HG02642 (cell line): ENCODE results near the gene PRKN.

Experiments used
- ATAC-seq: cut with Tn5 transposase; IDR thresholded peaks from one replicate; pipeline ENCODE4 v1.9.1; 2021; ENCODE audit warnings: mild to moderate bottlenecking; ENCODE audit not compliant: unreplicated experiment, poor library complexity

The PRKN gene

GRCh38 chr6:161407581-161407980 is 1320.0 kb downstream of the PRKN start:
- no peak for ATAC-seq

DNA sequence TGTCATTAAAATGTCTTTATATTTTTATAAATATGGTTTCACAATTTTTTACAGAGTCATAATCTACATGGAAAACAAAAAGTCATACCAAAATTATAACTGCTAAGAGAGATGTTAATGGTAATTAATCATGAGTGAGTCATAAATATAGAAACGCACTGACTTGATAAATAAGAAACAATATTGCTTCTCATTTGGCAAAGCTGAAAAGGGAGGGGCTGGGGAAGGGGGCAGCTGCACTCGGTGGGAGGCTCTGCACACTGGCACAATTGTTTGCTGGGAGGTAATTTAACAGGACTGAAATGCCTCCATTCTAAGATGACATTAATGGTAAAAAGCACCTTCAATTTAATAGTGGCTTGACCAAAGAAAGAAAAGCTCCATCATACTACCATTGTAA is 1320.5 kb downstream of the PRKN start:
- no peak for ATAC-seq

DNA sequence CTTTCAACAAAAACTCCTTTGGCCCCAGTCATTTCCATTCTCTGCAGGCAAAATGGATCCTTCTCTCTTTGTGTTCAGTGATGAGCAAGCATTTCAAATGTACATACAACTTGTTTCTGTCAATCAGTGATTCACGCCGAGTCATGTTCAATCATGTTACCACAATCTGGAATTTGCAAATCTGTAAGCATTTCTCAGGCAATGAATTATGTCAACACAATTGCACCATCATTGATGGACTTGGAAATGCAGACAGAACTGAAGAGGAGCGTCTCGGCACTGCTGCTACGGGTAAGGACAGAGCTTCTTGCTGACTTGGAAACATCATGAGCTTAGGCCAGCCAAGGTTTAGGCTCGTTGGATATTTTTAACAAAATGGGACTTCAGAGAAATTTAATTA is 1320.9 kb downstream of the PRKN start:
- ATAC-seq = no peak

GRCh38 chr6:161405418-161405817 is 1322.1 kb downstream of the PRKN start:
- ATAC-seq = no peak

DNA sequence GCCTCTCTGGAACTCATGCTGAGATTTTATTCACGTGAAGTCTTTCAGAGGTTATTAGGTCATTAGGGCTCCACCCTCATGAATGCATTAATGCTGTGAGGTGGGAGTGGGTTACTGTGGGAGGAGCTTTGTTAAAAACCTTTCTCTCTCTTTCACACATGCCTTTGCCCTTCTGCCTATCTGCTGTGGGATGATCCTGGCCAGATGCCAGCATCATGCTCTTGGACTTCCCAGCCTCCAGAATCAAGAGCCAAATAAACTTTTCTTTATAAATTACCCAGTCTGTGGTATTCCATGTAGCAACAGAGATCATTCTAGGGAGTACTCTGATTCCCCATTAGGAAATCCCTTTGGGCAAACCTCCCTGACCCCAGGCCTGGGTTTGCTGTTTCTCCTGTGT is 1323.8 kb downstream of the PRKN start:
- ATAC-seq = no peak

DNA sequence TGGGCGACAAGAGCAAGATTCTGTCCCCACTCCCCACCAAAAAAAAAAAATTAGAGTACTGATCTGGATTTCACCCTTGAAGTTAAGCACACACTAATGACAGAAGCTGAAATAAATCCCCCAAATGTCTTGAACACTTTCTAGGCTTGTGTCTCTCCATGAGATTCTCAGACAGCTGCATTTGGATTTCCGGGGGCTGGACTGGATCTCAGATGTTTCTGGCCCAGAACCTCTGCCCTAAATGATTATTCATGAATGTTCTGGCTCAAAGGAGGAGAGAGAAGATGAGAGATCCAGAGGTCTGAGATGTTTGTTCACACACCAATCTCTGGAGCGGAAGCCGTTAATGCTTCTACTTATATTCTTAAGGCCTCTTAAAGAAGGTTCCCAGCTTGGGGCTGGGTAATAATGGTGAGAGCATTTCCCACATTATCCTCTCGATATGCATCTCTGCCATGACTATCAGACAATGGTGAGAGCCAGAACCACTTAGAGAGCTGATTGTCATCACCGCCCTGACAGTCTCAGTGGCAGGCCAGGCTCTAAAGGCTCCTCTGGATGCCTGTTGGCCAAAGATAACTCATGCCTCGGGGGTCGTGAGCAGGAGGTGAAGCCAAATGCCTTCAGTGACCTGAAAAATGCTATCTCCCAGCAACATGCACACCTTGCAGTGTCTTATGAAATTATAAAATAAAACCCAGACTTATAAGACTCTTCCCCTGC is 1325.8 kb downstream of the PRKN start:
- no peak for ATAC-seq

- ATAC-seq = no peak
These were observed 1326.9 kb downstream of the PRKN start for GRCh38 chr6:161400671-161401070.

DNA sequence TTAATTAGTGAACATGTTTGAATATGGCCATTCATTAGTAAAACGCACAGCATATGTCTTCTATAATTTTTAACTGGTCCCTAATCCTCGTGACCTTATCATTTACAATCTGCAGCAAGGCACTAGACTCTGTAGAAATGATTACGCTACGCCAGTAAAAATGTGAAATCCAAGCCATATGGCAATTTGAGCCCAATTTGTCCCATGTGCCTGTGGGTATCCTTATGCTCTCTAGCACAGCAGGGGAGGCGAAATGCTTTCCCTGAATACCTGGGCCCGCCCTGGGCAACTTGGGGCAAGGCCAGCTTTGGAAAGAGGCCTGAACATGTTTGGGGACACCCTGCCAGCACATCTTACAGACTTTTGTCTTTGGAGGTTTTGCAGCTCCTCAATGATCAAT is 1331.0 kb downstream of the PRKN start:
- ATAC-seq = no peak

DNA sequence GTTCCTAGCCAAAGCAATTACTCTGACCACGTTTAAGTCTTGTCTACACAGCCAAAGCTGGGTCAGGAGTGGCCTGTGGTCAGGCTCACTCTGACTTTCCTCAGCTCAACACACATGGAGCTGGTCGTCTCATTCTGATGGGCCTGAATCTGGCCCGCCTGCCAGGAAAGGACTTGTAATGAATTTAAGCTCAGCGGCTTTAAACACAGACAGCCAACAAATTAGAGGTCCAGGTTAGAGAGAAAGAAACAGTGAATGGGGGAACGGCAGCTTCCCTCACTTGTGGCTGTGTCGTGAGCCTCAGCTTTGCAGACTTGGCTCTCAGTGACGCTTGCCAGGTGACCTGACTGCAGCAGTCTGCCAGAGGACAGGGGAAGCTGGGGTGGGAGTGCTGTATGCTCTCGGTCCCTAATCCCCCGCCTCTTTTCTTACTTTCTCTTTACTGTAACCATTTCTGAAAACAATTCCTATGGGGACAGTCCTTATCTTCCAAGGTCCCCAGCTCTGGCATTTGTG is 1331.8 kb downstream of the PRKN start:
- no peak for ATAC-seq

DNA sequence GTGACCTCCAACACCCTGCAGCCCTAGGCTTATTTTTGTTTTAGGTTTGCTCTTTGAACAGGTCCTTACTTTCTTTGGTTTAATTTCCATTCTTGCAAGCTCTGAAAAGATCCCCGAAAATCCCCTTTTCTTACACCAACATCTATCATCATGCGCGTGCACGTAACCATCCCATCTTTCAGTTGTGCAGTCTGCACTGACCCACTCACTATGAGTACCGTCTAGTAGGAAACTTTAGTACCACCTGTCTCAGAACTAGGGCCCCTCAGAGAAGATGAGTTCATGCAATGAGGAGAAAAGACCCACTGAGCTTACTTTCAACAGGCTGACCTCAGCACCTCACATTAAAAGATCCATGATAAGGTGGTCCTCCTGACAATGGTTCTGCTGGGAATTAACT is 1333.1 kb downstream of the PRKN start:
- ATAC-seq = no peak

GRCh38 chr6:161393839-161394364 is 1333.7 kb downstream of the PRKN start:
- ATAC-seq = peak; percentile 99

- ATAC-seq = no peak
These were observed 1334.3 kb downstream of the PRKN start for GRCh38 chr6:161393292-161393691.

- ATAC-seq = no peak
These were observed 1337.8 kb downstream of the PRKN start for GRCh38 chr6:161389756-161390155.

DNA sequence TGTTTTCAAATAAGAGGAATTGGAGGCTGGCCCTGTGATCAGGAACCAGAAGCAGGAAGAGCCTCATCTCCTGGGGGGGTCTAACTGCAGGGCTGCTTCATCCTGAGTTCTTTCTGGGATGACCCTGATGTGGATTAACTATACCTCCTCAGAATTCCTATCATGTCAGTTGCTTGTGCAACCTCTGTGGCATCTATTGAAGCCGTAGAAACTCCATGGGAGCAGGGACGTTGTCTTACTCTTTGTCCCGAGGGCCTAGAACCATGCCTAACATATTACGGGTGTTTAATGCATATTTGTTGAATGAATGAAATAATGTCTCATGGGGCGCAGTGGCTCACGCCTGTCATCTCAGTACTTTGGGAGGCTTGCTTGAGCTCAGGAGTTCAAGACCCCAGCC is 1343.6 kb downstream of the PRKN start:
- no peak for ATAC-seq

GRCh38 chr6:161379834-161380582 is 1347.6 kb downstream of the PRKN start:
- ATAC-seq = no peak

DNA sequence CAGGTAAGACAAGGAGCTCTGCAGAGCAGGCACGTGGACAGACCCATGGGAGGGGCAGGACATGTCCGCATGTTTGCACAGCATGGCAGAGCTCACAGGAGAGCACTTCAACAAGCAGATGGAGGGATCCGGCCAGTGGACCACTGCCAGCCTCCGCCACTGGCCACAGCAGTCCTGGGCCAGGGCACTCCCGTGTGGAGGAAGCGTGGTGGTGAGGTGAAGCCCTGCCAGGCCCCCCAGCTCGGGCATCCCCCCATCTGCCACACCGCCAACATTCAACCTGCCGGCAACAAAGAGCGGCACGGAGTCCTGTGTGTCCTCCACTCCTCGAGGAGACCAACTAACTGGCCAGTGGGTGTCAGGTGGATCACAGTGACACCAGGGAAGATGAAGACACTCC is 1349.5 kb downstream of the PRKN start:
- ATAC-seq = no peak

- ATAC-seq = no peak
These were observed 1350.5 kb downstream of the PRKN start for GRCh38 chr6:161377116-161377515.

DNA sequence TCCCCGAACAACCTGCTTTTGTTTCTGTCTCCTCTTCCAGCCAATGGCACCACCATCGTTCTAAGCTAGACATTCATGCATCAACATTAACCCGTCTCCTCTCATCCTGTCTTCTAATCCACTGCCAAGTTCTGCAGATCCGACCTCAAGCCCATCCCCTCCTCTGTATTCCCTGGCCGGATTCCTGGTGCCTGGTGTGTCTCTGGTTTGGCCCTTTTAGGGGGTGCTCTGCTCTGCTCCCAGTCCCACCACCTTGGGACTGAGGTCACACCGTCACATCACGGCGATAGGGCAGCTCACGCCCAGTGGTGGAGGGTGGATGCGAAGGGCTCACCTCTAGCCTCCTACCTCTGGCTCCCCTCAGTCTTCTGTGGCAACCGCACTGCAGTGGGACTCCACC is 1351.2 kb downstream of the PRKN start:
- ATAC-seq = no peak

DNA sequence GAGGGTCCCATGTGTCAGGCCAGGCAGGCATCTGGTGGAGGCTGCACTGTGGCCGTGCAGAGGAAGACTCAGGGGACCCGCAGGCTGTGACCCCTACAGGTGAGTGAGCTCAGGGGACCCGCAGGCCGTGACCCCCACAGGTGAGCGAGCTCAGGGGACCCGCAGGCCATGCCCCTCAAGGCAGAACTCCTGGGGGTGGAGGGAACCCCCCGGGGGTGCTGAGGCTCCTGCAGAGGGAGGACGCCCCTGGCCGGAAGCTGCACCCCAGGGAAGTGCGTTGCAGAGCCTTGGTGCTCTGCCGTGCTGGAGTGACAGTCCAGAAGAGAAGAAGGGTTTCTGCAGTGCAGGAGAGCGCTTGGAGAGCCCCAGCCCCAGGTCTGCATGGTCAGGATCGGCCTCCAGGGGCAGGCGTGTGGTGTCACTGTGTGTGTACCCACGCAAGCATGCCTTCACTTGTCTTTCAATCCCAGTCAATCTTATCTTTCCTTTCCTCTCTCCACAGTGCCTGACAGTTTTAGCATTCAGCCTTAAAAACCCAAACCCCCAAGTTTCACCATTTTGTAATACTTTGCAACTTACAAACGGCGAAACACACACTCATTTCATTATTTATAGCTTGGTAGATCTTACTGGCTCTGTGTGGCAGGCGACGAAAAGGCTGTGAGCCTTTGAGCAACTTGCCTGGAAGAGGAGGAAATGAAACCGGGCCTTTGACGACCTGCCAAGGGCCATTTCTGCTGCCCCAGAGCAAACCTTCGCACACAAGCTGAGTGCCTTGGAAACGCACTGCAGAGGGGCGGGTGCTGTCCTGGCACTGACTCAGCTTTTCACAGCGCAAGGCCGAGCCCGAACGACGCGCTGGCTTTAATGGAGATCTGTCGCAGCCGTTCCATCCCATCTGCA is 1352.3 kb downstream of the PRKN start:
- no peak for ATAC-seq

DNA sequence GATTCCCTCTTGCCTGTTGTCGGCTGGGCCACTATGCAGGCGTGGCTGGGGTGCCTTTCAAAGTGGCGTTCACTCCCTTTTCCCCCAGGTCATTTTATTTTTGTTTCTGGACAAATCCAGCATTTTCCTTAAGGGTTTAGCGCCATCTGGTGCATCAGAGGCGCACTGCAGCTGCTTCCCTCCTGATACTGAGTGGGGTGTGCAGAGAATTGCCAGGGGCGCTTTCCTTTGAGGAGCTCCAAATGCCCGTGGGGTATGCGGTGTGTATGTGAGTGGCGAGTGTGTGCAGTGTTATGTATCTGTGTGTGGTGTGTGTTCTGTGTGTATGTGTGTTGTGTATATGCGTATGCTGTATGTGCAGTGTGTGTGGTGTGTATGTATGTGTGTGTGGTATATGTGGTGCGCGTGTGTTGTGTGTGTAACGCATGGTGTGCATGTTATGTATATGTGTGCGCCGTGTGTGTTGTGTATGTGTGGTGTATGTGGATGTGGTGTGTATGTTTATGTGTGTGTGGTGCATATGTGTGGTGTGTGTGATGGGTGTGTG is 1353.6 kb downstream of the PRKN start:
- no peak for ATAC-seq
